B cell (primary cell): ENCODE data around the gene EFNA5. TPM values are rescaled to one million over a fixed set of nuclear protein-coding genes. Genes with fewer than 3 reads are reported as not detected.

Experiments used
- ATAC-seq: fragments of 200-7000 bp; cut with Tn5 transposase; one replicate; pipeline ENCODE4 v1.10.0; 2021; ENCODE audit warnings: low read depth, mild to moderate bottlenecking, moderate number of reproducible peaks, moderate library complexity
- CTCF ChIA-PET: fragments of 350-600 bp; sonication (Branson Sonifier 250); formaldehyde crosslinking; loops from one replicate; lab custom pipeline; 2021; ENCODE audit warnings: antibody characterized with exemption, inconsistent platforms; lab: Charles Lee
- POLR2A ChIA-PET: fragments of 350-600 bp; sonication (Branson Sonifier 250); formaldehyde crosslinking; loops from one replicate; lab custom pipeline; 2021; ENCODE audit warnings: antibody characterized with exemption; lab: Charles Lee
- DNase-seq: peaks from one replicate; pipeline ENCODE4 v3.0.0; 2013
- H2AFZ ChIP-seq: 2 replicates; pipeline ENCODE4 v1.6.1; 2012; ENCODE audit warnings: mild to moderate bottlenecking, low read depth, low read length; ENCODE audit not compliant: insufficient read depth, poor library complexity, severe bottlenecking
- H3K27ac ChIP-seq, 2 donors: 1 replicate in 1 of 2; 2 replicates in 1 of 2; pipeline ENCODE4 v1.5.1; 2012 to 2013; ENCODE audit warnings: low read length in 2 of 2, mild to moderate bottlenecking in 2 of 2, moderate library complexity in 1 of 2
- H3K27me3 ChIP-seq, 4 experiments: fragments of 200-600 bp in 1 of 4; sonication (generic) in 1 of 4; replicated peaks in 1 of 4; 1 replicate in 2 of 4; 2 replicates in 2 of 4; pipeline versions ENCODE4 v1.6.1 to v1.7.0; 2013 to 2016; ENCODE audit warnings: low read length in 3 of 4, mild to moderate bottlenecking in 2 of 4, mixed read lengths in 1 of 4, moderate library complexity in 1 of 4; ENCODE audit not compliant: insufficient read depth in 4 of 4, control insufficient read depth in 3 of 4; ENCODE audit errors: control extremely low read depth in 1 of 4
- H3K36me3 ChIP-seq, 2 experiments: replicated peaks in 1 of 2; 1 replicate in 1 of 2; 2 replicates in 1 of 2; pipeline versions ENCODE4 v1.6.1 to v1.7.1; 2013; ENCODE audit warnings: low read length in 1 of 2; ENCODE audit not compliant: insufficient read depth in 2 of 2, control insufficient read depth in 1 of 2; ENCODE audit errors: control extremely low read depth in 1 of 2, extremely low read depth in 1 of 2
- H3K4me1 ChIP-seq, 2 donors: fragments of 200-600 bp in 1 of 2; sonication (generic) in 1 of 2; 1 replicate in 1 of 2; 2 replicates in 1 of 2; pipeline versions ENCODE4 v1.5.1 to v1.6.1; 2013 to 2017; ENCODE audit warnings: low read length in 2 of 2; ENCODE audit not compliant: control insufficient read depth in 2 of 2, insufficient read depth in 2 of 2
- H3K4me2 ChIP-seq: replicated peaks from 2 replicates; pipeline ENCODE3; 2012; ENCODE audit warnings: mild to moderate bottlenecking, low read depth, low read length; ENCODE audit not compliant: poor library complexity, severe bottlenecking
- H3K4me3 ChIP-seq, 5 experiments: fragments of 200-600 bp in 1 of 5; sonication (generic) in 1 of 5; 1 replicate in 3 of 5; 2 replicates in 2 of 5; pipeline versions ENCODE4 v1.5.1 to v1.7.0; 2011 to 2016; ENCODE audit warnings: low read length in 4 of 5, mild to moderate bottlenecking in 4 of 5, low read depth in 2 of 5, control low read depth in 1 of 5, moderate library complexity in 1 of 5; ENCODE audit not compliant: insufficient read depth in 1 of 5; ENCODE audit errors: control extremely low read depth in 1 of 5, extremely low read depth in 1 of 5
- H3K79me2 ChIP-seq: fragments of 200-600 bp; sonication (generic); one replicate; pipeline ENCODE4 v1.6.0; 2016; ENCODE audit warnings: low read length; ENCODE audit not compliant: control insufficient read depth, insufficient read depth
- H3K9ac ChIP-seq: fragments of 200-600 bp; sonication (generic); 2 replicates; pipeline ENCODE4 v1.6.1; 2017; ENCODE audit warnings: mild to moderate bottlenecking, low read length, moderate library complexity
- H3K9me3 ChIP-seq, 3 donors: one replicate each; pipeline versions ENCODE4 v1.6.1 to v1.7.1; 2013; ENCODE audit warnings: low read length in 2 of 3; ENCODE audit not compliant: control insufficient read depth in 2 of 3, insufficient read depth in 1 of 3; ENCODE audit errors: control extremely low read depth in 1 of 3
- H4K20me1 ChIP-seq: 2 replicates; pipeline ENCODE4 v1.6.0; 2012; ENCODE audit warnings: mild to moderate bottlenecking, low read length; ENCODE audit not compliant: insufficient read depth, control insufficient read depth, poor library complexity, severe bottlenecking
- H3K27ac Mint-ChIP-seq: one replicate; pipeline ENCODE4 v1.8.0; 2021; ENCODE audit warnings: mixed read lengths
- H3K27me3 Mint-ChIP-seq: one replicate; pipeline ENCODE4 v1.8.0; 2021; ENCODE audit warnings: mixed read lengths
- H3K4me1 Mint-ChIP-seq: one replicate; pipeline ENCODE4 v1.8.0; 2021; ENCODE audit warnings: mixed read lengths
- H3K4me3 Mint-ChIP-seq: one replicate; pipeline ENCODE4 v1.8.0; 2021; ENCODE audit warnings: mixed read lengths
- H3K9me3 Mint-ChIP-seq: one replicate; pipeline ENCODE4 v1.8.0; 2022; ENCODE audit warnings: mixed read lengths; ENCODE audit not compliant: insufficient read depth
- EZH2 ChIP-seq: IDR thresholded peaks from 2 replicates; pipeline ENCODE4 v1.6.1; 2012; ENCODE audit warnings: borderline replicate concordance, low read depth, mild to moderate bottlenecking, moderate library complexity, low read length; ENCODE audit not compliant: insufficient read depth, poor library complexity, severe bottlenecking
- WGBS: methylation state at CpG from one replicate; pipeline ENCODE4 v1.1.5; 2013; ENCODE audit warnings: missing lambda C conversion rate; ENCODE audit not compliant: insufficient coverage; 5-methylcytosine and 5-hydroxymethylcytosine counted together
- intact Hi-C: fragments of 100-400 bp; cut with micrococcal nuclease; formaldehyde crosslinking; loops from one replicate; pipeline ENCODE4 v1.10.0; 2022
- polyA plus RNA-seq: library from polyadenylated mRNA; depleted of rRNA; stranded (reverse); fragments of >200 nt; gene quantifications from 2 replicates; pipeline ENCODE4 v1.2.3, GENCODE V29; 2012
- total RNA-seq, 2 donors: library from RNA; stranded (reverse); fragments of 120-200 nt in 1 of 2; gene quantifications; 1 replicate in 1 of 2; 2 replicates in 1 of 2; pipeline versions ENCODE4 v1.2.3 to v1.2.4, GENCODE V29; 2013 to 2022
- TF ChIP-seq, protein P1 (sequence below): fragments of 200-600 bp; IDR thresholded peaks from one replicate; pipeline ENCODE4 v1.8.0; 2022; ENCODE audit warnings: antibody characterized with exemption, mild to moderate bottlenecking

The EFNA5 gene
- total and polyA plus RNA-seq, 2 donors (not counting 1 experiment from before 2014, with no cell fraction given), result not detected

DNA sequence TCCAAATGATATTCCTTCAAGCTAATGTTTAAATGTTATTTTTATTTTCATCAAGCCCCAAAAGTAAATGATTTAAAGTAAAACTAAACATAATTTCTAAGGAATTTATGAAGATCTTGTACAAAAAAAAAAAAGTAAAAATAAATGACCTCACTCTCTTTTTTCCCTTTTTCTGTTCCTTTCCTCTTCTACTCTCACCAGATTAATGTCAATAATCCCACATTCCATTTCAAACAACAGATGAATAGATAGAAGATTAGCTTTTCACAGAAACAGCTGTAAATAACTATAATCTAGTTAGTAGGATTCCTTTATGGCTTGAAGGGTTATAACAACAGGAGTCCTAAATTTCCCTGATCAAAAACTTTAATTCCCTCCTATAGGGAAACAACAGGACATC, 88.1 kb downstream of the EFNA5 start:
- Mint-ChIP-seq H3K4me3 (no peak overlapping the region), H3K27ac (no peak overlapping the region), H3K4me1 (no peaks in the 10 kb centered on the region), H3K9me3 (no peaks in the 10 kb centered on the region), H3K27me3 (peaks cover 11% of the 10 kb centered on the region)
- no peaks in the 10 kb centered on the region for H3K36me3 ChIP-seq
- H3K27ac ChIP-seq, result no peak overlapping the region
- no peak for ATAC-seq
- TF ChIP-seq, protein P1, sequence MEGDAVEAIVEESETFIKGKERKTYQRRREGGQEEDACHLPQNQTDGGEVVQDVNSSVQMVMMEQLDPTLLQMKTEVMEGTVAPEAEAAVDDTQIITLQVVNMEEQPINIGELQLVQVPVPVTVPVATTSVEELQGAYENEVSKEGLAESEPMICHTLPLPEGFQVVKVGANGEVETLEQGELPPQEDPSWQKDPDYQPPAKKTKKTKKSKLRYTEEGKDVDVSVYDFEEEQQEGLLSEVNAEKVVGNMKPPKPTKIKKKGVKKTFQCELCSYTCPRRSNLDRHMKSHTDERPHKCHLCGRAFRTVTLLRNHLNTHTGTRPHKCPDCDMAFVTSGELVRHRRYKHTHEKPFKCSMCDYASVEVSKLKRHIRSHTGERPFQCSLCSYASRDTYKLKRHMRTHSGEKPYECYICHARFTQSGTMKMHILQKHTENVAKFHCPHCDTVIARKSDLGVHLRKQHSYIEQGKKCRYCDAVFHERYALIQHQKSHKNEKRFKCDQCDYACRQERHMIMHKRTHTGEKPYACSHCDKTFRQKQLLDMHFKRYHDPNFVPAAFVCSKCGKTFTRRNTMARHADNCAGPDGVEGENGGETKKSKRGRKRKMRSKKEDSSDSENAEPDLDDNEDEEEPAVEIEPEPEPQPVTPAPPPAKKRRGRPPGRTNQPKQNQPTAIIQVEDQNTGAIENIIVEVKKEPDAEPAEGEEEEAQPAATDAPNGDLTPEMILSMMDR, result no peak
- no peak for TF ChIP-seq EZH2
- no peak for DNase-seq
- ChIA-PET POLR2A (no interaction called here), CTCF (interaction anchor here (1.0 kb wide), 1 partner anchor 12 kb away, joined by 3 read pairs; no protein-coding TSS in a partner anchor)
- no peaks in the 10 kb centered on the region for H3K79me2 ChIP-seq
- H2AFZ ChIP-seq, result no peak overlapping the region
- H3K9ac ChIP-seq, result no peak overlapping the region
- intact Hi-C loops, result no loop called here
- H3K9me3 ChIP-seq, result no peaks in the 10 kb centered on the region
- no peaks in the 10 kb centered on the region for H3K4me1 ChIP-seq
- no peaks in the 10 kb centered on the region for H4K20me1 ChIP-seq
- H3K27me3 ChIP-seq, result no peaks in the 10 kb centered on the region
- no peak overlapping the region for H3K4me2 ChIP-seq
- H3K4me3 ChIP-seq, result no peak overlapping the region

DNA sequence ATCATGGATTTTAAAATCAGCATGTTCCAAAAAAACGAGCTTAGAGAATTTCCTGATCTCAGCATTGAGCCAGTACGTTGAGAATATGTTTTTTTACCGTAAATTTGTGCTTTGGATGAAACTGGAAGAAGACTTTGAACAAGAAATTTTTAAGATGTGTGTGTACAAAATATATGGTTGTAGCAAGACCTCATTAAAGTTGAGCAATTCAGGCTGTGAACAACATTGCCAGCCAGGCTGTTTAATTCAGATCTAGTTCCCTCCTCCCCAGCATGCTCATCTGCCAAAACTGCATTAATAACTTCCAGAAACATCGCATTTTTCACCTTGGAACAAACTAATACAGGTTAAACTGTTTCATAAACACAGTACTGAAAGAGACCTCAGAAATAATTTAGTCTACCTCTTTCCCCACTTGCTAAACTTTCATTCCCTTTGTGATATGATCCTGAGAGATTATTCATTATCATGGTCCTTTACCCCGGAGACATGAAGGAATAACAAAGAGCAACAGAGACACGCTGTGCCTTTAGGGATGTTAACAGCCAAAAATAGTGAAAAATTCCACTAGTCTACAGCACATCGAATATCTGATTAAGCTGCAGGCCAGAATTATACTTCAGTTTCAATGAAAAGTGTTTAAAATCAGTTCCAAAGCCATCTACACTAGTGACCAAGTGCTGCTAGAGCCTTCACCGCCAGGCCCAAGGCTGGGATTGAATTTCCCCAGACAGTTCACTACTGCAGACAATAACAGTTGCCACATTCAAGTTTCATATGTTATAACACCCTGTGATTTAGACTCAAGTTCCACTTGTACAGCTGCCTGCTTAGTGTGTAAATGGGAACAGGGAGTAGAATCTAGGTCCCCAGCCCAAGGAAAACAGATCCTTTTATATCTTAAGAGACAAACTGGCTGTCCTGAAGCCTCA, 89.6 kb downstream of the EFNA5 start:
- no peak overlapping the region for H3K4me3 ChIP-seq
- ATAC-seq, result no peak
- H3K9ac ChIP-seq, result no peak overlapping the region
- Mint-ChIP-seq H3K9me3 (no peaks in the 10 kb centered on the region), H3K27ac (no peak overlapping the region), H3K27me3 (peaks cover 14% of the 10 kb centered on the region), H3K4me3 (no peak overlapping the region), H3K4me1 (no peaks in the 10 kb centered on the region)
- H3K36me3 ChIP-seq, result no peaks in the 10 kb centered on the region
- H3K27ac ChIP-seq, result no peak overlapping the region
- H3K4me1 ChIP-seq, result no peaks in the 10 kb centered on the region
- POLR2A ChIA-PET, result no interaction called here
- H3K27me3 ChIP-seq, result no peaks in the 10 kb centered on the region
- H3K9me3 ChIP-seq, result no peaks in the 10 kb centered on the region
- H2AFZ ChIP-seq, result no peak overlapping the region
- intact Hi-C loops, result no loop called here
- H4K20me1 ChIP-seq, result no peaks in the 10 kb centered on the region
- CTCF ChIA-PET, result interaction anchor here (1.6 to 1.9 kb wide), 2 partner anchors 9 to 18 kb away, joined by 5 to 6 read pairs; no protein-coding TSS in a partner anchor
- no peak for TF ChIP-seq EZH2
- TF ChIP-seq, protein P1, result no peak
- no peaks in the 10 kb centered on the region for H3K79me2 ChIP-seq
- H3K4me2 ChIP-seq, result no peak overlapping the region
- 75% methylated on average over 6 of the region's 8 CpGs for WGBS
- DNase-seq, result no peak
